Activated T-helper 1 cell treated with Interleukin-2 at 50 U/mL for 16 hours (primary cell): ENCODE measurements around the gene CNPPD1.

Experiments used
- DNase-seq: peaks from one replicate; pipeline ENCODE4 v3.0.0-alpha.2; 2020; ENCODE audit warnings: low read depth

The CNPPD1 gene

GRCh38 chr2:219179601-219180465, 3.1 kb upstream of the CNPPD1 start:
- no peak for DNase-seq

- DNase-seq = peak; percentile 27
Observed at GRCh38 chr2:219178377-219179175, 1.9 kb upstream of the CNPPD1 start.

- DNase-seq = peak; percentile 74
Observed at GRCh38 chr2:219177552-219178376, 1.0 kb upstream of the CNPPD1 start, which contains the start of gene RETREG2. RETREG2 (plus strand) TSS chr2:219178275; CDS start chr2:219178353, 78 bp downstream.

GRCh38 chr2:219175928-219176817, 552 bp downstream of the CNPPD1 start:
- no peak for DNase-seq

- no peak for DNase-seq
Observed at GRCh38 chr2:219175486-219175885, 1.2 kb downstream of the CNPPD1 start.

GRCh38 chr2:219174801-219175200, 1.9 kb downstream of the CNPPD1 start:
- DNase-seq = no peak

- no peak for DNase-seq
Observed at GRCh38 chr2:219174146-219174545, 2.6 kb downstream of the CNPPD1 start.

- DNase-seq = no peak
Observed at GRCh38 chr2:219173176-219173575, 3.5 kb downstream of the CNPPD1 start.

- no peak for DNase-seq
Observed at GRCh38 chr2:219172231-219173154, 4.2 kb downstream of the CNPPD1 start.

- DNase-seq = no peak
Observed at GRCh38 chr2:219171231-219171651, 5.5 kb downstream of the CNPPD1 start.

GRCh38 chr2:219169930-219170654, 6.6 kb downstream of the CNPPD1 start, which contains the start of gene SLC23A3:
SLC23A3 (minus strand) TSS chr2:219170029; CDS start chr2:219169984, 45 bp downstream.
- no peak for DNase-seq

- DNase-seq = no peak
Observed at GRCh38 chr2:219168932-219169331, 7.8 kb downstream of the CNPPD1 start.

- DNase-seq = no peak
Observed at GRCh38 chr2:219168526-219168925, 8.2 kb downstream of the CNPPD1 start.

GRCh38 chr2:219167997-219168396, 8.7 kb downstream of the CNPPD1 start:
- DNase-seq = no peak

GRCh38 chr2:219165058-219165911, 11.4 kb downstream of the CNPPD1 start:
- no peak for DNase-seq

- DNase-seq = no peak
Observed at GRCh38 chr2:219163156-219163555, 13.6 kb downstream of the CNPPD1 start.

GRCh38 chr2:219161097-219161496, 15.6 kb downstream of the CNPPD1 start:
- no peak for DNase-seq
